ENCODE results near the gene GPC3.

The GPC3 gene

GRCh38 chrX:133587818-133588217, 397.6 kb downstream of the GPC3 start:
- DNase-seq: no peak

- DNase-seq: no peak
These were observed 398.3 kb downstream of the GPC3 start for GRCh38 chrX:133587071-133587470.

- DNase-seq: no peak
These were observed 399.0 kb downstream of the GPC3 start for GRCh38 chrX:133586443-133586842.

GRCh38 chrX:133583825-133584224, 401.6 kb downstream of the GPC3 start:
- DNase-seq: no peak

- DNase-seq: no peak
These were observed 404.8 kb downstream of the GPC3 start for GRCh38 chrX:133580625-133581024.

- DNase-seq: no peak
These were observed 405.8 kb downstream of the GPC3 start for GRCh38 chrX:133579631-133580030.

GRCh38 chrX:133576876-133577275, 408.5 kb downstream of the GPC3 start:
- DNase-seq: no peak

- no peak for DNase-seq
These were observed 409.8 kb downstream of the GPC3 start for GRCh38 chrX:133575501-133576136.

GRCh38 chrX:133574716-133575115, 410.7 kb downstream of the GPC3 start:
- DNase-seq: no peak

GRCh38 chrX:133570549-133570948, 414.8 kb downstream of the GPC3 start:
- no peak for DNase-seq

GRCh38 chrX:133569217-133569616, 416.2 kb downstream of the GPC3 start:
- no peak for DNase-seq

- DNase-seq: no peak
These were observed 417.3 kb downstream of the GPC3 start for GRCh38 chrX:133568109-133568508.

- no peak for DNase-seq
These were observed 418.5 kb downstream of the GPC3 start for GRCh38 chrX:133566876-133567275.

- DNase-seq: no peak
These were observed 421.7 kb downstream of the GPC3 start for GRCh38 chrX:133563705-133564104.

- no peak for DNase-seq
These were observed 424.1 kb downstream of the GPC3 start for GRCh38 chrX:133561251-133561650.

GRCh38 chrX:133559909-133560308, 425.5 kb downstream of the GPC3 start:
- no peak for DNase-seq

- no peak for DNase-seq
These were observed 429.5 kb downstream of the GPC3 start for GRCh38 chrX:133555782-133556458.

GRCh38 chrX:133550665-133551485, 434.5 kb downstream of the GPC3 start:
- no peak for DNase-seq

- DNase-seq: no peak
These were observed 436.0 kb downstream of the GPC3 start for GRCh38 chrX:133549295-133549933.

GRCh38 chrX:133546441-133546840, 439.0 kb downstream of the GPC3 start:
- no peak for DNase-seq

GRCh38 chrX:133544778-133545177, 440.6 kb downstream of the GPC3 start:
- no peak for DNase-seq

GRCh38 chrX:133544115-133544514, 441.3 kb downstream of the GPC3 start:
- DNase-seq: no peak

GRCh38 chrX:133543654-133544053, 441.7 kb downstream of the GPC3 start:
- DNase-seq: no peak
